ENCODE results near the gene PCSK2. TPM values are rescaled to one million over a fixed set of nuclear protein-coding genes. Genes with fewer than 3 reads are reported as not detected.

The PCSK2 gene
- total RNA-seq, 3 donors from 2014 or later (not counting 1 experiment from before 2014, with no cell fraction given) = not detected

DNA sequence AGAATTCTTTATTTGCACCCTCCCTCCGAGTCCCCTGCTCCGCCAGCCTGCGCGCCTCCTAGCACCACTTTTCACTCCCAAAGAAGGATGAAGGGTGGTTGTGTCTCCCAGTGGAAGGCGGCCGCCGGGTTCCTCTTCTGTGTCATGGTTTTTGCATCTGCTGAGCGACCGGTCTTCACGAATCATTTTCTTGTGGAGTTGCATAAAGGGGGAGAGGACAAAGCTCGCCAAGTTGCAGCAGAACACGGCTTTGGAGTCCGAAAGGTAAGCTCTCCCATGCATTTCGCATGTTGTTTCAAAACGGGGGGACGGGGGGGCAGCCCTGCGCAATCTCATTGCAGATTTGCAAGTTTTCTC is 357 bp downstream of the PCSK2 start:
- H3K27ac Mint-ChIP-seq = no peak overlapping the region
- WGBS (ENCODE audit: insufficient coverage) = 7% methylated on average over 13 of the region's 17 CpGs
- Histone ChIP-seq H3K4me3 (ENCODE audit: low read length) (no peak overlapping the region), H3K4me1 (ENCODE audit: control insufficient read depth, insufficient read depth, low read length) (no peaks in the 10 kb centered on the region), H3K9me3 (ENCODE audit: control insufficient read depth, insufficient read depth, low read length) (no peaks in the 10 kb centered on the region), H3K27ac (ENCODE audit: low read length) (no peak overlapping the region), H3K36me3 (ENCODE audit: control insufficient read depth, insufficient read depth, low read length) (no peaks in the 10 kb centered on the region), H3K27me3 (ENCODE audit: control insufficient read depth, insufficient read depth, low read length) (peaks cover 26% of the 10 kb centered on the region)
- no peaks in the 10 kb centered on the region for H3K4me1 Mint-ChIP-seq
- H3K9me3 Mint-ChIP-seq = peaks cover 0 to 2% of the 10 kb centered on the region in 2 donors
- intact Hi-C loops (cut with micrococcal nuclease) = no loop called here
- H3K36me3 Mint-ChIP-seq = no peaks in the 10 kb centered on the region
- DNase-seq = no peak
- TF ChIP-seq, protein P1, sequence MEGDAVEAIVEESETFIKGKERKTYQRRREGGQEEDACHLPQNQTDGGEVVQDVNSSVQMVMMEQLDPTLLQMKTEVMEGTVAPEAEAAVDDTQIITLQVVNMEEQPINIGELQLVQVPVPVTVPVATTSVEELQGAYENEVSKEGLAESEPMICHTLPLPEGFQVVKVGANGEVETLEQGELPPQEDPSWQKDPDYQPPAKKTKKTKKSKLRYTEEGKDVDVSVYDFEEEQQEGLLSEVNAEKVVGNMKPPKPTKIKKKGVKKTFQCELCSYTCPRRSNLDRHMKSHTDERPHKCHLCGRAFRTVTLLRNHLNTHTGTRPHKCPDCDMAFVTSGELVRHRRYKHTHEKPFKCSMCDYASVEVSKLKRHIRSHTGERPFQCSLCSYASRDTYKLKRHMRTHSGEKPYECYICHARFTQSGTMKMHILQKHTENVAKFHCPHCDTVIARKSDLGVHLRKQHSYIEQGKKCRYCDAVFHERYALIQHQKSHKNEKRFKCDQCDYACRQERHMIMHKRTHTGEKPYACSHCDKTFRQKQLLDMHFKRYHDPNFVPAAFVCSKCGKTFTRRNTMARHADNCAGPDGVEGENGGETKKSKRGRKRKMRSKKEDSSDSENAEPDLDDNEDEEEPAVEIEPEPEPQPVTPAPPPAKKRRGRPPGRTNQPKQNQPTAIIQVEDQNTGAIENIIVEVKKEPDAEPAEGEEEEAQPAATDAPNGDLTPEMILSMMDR (IDR thresholded peaks at IDR 0.05) = no peak
- no peak for ATAC-seq
- H3K27me3 Mint-ChIP-seq (ENCODE audit: low read depth in 2 of 2) = peaks cover 50 to 75% of the 10 kb centered on the region in 2 donors
- H3K4me3 Mint-ChIP-seq = no peak overlapping the region

DNA sequence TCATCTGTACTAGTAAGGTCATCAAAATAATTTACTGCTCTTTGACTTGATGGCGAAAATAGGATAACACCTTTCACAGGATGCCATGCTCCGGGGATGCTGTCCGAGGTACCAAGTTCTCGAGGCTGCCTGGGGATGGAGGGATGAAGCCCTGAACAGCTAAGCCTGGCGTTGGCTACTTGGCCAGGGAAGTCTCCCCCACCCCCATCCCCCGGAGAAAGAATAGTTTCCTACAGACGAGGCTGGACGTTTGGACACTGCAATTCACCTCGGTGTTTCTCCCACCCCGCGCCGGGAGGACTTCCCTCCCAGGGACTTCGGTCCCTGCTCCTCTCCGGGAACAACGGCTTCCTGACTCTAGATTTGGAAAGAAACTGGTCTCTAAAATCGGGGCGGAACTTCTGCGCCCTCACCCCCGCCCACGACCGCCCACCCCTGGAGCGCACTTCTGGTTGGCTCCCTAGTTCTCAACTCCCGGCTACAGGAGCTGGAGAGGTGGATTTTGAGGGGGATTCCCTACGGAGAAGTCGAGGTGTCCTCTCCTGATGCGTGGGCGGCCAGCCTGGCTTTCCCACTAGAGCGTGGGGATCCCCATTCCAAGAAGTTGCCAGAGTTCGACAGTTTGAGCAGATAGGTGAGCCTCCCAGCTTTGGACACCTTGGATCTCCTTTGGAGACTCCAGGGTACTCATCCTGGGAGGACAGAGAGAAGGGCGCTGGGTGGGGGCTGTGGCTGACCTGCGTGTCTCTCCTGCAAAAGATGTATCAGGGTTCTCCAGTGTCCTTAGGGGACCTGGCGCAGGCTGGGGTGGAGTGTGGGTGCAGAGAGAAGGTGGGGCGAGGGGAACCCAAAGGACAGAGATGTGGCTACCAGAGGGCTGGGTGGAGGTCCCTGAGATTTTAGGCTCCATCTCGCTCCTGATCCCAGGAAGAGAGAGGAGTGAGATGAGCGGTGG is 1.1 kb downstream of the PCSK2 start:
- no peaks in the 10 kb centered on the region for H3K4me1 Mint-ChIP-seq
- intact Hi-C loops (cut with micrococcal nuclease) = no loop called here
- Histone ChIP-seq H3K9me3 (ENCODE audit: control insufficient read depth, insufficient read depth, low read length) (no peaks in the 10 kb centered on the region), H3K4me3 (ENCODE audit: low read length) (no peak overlapping the region), H3K27me3 (ENCODE audit: control insufficient read depth, insufficient read depth, low read length) (peaks cover 26% of the 10 kb centered on the region), H3K4me1 (ENCODE audit: control insufficient read depth, insufficient read depth, low read length) (no peaks in the 10 kb centered on the region), H3K27ac (ENCODE audit: low read length) (no peak overlapping the region), H3K36me3 (ENCODE audit: control insufficient read depth, insufficient read depth, low read length) (no peaks in the 10 kb centered on the region)
- ATAC-seq (no peak), DNase-seq (no peak)
- peaks cover 0 to 2% of the 10 kb centered on the region in 2 donors for H3K9me3 Mint-ChIP-seq
- H3K27ac Mint-ChIP-seq = no peak overlapping the region
- H3K4me3 Mint-ChIP-seq = no peak overlapping the region
- TF ChIP-seq, protein P1 (IDR thresholded peaks at IDR 0.05) = no peak
- H3K27me3 Mint-ChIP-seq (ENCODE audit: low read depth in 2 of 2) = peaks cover 48 to 69% of the 10 kb centered on the region in 2 donors
- WGBS (ENCODE audit: insufficient coverage) = 7% methylated on average over 35 of the region's 35 CpGs
- H3K36me3 Mint-ChIP-seq = no peaks in the 10 kb centered on the region

DNA sequence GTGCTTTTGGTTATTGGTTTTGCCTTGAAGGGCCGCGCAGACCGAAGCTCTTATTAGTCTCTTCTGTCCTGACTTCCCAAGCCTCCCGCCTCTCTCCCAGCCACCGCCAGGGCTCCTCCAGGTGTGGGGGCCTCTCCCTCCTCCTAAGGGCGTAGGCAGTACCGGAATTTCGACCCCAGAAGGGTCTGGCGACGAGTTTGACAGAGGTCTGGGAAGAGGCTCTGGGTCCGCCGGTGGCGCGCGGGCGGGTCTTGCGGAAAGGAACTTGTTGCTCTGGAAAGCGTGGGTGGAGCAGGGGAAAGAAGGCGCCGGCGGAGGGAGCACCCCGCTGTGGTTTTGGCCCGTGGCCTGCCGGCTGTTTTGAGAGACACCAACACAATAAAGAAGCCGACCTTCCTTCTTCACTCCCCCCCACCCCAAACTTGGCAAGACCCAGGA is 1.8 kb downstream of the PCSK2 start:
- no peaks in the 10 kb centered on the region for H3K9me3 ChIP-seq (ENCODE audit: control insufficient read depth, insufficient read depth, low read length)
- peaks cover 26% of the 10 kb centered on the region for H3K27me3 ChIP-seq (ENCODE audit: control insufficient read depth, insufficient read depth, low read length)
- Mint-ChIP-seq H3K4me1 (no peaks in the 10 kb centered on the region), H3K27me3 (ENCODE audit: low read depth in 2 of 2) (peaks cover 47 to 62% of the 10 kb centered on the region in 2 donors), H3K36me3 (no peaks in the 10 kb centered on the region), H3K4me3 (no peak overlapping the region), H3K9me3 (peaks cover 0 to 2% of the 10 kb centered on the region in 2 donors), H3K27ac (no peak overlapping the region)
- no peak overlapping the region for H3K4me3 ChIP-seq (ENCODE audit: low read length)
- no peaks in the 10 kb centered on the region for H3K36me3 ChIP-seq (ENCODE audit: control insufficient read depth, insufficient read depth, low read length)
- H3K4me1 ChIP-seq (ENCODE audit: control insufficient read depth, insufficient read depth, low read length) = no peaks in the 10 kb centered on the region
- H3K27ac ChIP-seq (ENCODE audit: low read length) = no peak overlapping the region
- 7% methylated on average over 23 of the region's 25 CpGs for WGBS (ENCODE audit: insufficient coverage)
- no peak for ATAC-seq
- intact Hi-C loops (cut with micrococcal nuclease) = no loop called here
- TF ChIP-seq, protein P1 (IDR thresholded peaks at IDR 0.05) = no peak
- DNase-seq = no peak
